ENCODE data around the gene TGIF2LY.
"Not testable (repeated sequence)": the region's sequence is repeated elsewhere in the genome, so short reads cannot be mapped to it uniquely, and the experiment has no call there.

Gene TGIF2LY

DNA sequence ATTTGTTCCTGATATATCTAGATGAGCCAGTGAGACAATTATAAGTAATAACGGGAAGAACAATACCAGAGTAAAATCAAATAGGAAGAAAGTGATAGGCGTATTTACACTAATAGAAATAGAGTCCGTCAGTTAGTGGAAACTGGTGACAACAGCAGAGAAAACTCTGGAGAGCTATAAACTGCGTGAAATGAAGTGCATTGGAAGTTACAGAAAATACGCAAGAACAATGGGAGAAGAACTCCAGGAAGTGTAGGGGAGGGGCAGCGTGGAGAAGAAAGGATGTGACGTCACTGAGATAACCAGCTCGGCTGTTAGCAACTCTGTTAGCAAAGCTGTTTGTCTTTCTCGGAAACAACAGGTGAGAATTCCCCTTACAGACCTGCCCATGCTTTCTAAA is at the start of gene TGIF2LY:
TSS of gene TGIF2LY (plus strand) at position 301 of the 400 bp plus-strand sequence. CDS start 178 bp downstream, outside the sequence.
- DNase-seq = not testable (repeated sequence)

Data from NCI-H1694 treated with DMSO at 0.1 percent for 48 hours (cell line).